GM23248 (cell line): ENCODE results near the gene NMRK1.

Experiments used
- EZH2 ChIP-seq: fragments of 200-600 bp; sonication (generic); IDR thresholded peaks from 2 replicates; pipeline ENCODE4 v1.6.1; 2018; ENCODE audit warnings: antibody characterized with exemption, mild to moderate bottlenecking; ENCODE audit not compliant: insufficient read depth, poor library complexity, severe bottlenecking
- EZH2phosphoT487 ChIP-seq: fragments of 200-600 bp; sonication (generic); IDR thresholded peaks from 2 replicates; pipeline ENCODE4 v1.6.1; 2018; ENCODE audit warnings: antibody characterized with exemption, moderate library complexity, mild to moderate bottlenecking, low read depth; ENCODE audit not compliant: insufficient read depth

- TF ChIP-seq EZH2 (no peak), EZH2phosphoT487 (no peak)
Observed at GRCh38 chr9:75109210-75109839, 21.4 kb upstream of the NMRK1 start.
